GM18907 (cell line): ENCODE measurements around the gene FAM72C.
"Not testable (repeated sequence)": the region's sequence is repeated elsewhere in the genome, so short reads cannot be mapped to it uniquely, and the experiment has no call there.

Experiments used
- ATAC-seq: cut with Tn5 transposase; IDR thresholded peaks from one replicate; pipeline ENCODE4 v1.9.1; 2021; ENCODE audit warnings: mild to moderate bottlenecking, moderate library complexity; ENCODE audit not compliant: unreplicated experiment

The FAM72C gene

DNA sequence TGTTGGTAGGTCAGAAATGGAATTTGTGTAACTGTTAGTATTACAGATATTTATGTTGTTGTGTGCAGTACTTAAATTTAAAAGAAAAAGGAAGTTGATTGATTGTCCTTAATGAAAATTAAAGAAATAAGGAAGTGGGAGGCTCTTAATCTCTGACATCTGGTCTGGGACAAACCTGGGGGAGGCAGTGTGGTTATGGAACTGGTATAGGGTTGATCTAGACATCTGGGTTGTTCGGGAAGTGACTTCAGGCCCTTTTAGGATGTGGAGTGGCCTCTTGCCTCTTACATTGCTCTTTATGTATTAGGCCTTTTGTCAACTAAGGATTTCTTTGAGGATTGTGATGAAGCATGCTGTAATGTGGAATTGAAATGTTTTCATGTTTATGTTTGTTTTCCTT is 16.1 kb upstream of the FAM72C start:
- not testable (repeated sequence) for ATAC-seq

- not testable (repeated sequence) for ATAC-seq
These were observed 13.1 kb upstream of the FAM72C start for GRCh38 chr1:143984721-143985473.

DNA sequence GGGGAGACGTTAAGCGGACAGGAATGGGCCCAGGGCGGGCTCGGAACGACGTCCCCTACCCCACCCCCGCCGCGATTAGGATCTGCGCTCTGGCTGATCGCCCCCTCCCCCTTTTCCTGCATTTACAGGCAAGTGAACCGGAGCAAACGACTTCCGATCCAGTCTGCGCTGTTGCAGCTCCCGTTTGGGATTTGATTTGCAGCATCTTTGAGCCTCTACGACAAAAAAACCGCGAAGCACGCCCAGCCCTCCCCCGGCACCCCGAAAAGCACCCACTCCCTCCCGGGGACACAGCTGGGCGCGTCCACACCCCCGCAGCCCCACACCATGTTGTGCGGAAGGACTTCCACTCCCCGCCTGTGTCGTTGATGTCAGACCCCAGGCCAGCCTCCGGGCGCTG is 2.6 kb upstream of the FAM72C start:
- not testable (repeated sequence) for ATAC-seq

DNA sequence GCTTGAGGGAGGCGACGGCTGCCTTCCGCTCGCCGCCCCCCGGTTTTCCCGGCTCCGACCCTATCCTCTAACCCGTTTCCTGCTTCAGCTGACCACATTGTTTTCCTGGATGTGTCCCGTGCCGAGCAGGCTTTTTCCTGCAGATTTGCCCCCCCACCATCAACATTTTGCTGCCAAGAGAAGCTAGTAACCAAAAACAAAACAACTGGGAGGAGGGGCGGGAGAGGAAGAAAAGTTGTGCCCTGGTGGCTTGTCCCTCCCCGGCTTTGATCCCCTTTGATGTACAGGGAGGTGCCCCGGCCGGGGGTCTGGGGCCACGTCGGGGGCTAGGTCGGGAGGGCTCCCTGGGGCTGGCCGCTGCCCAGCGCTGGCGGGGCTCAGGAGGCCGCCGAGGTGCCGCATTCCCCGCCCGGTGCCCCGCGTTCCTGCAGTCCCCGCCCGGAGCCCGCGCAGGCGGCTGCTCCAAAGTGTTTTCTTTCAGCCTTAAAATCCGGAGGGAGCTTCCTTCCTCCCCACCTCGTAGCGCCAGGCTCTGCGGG is 2.2 kb upstream of the FAM72C start:
- not testable (repeated sequence) for ATAC-seq

GRCh38 chr1:143972753-143973326 is 1.1 kb upstream of the FAM72C start:
- ATAC-seq: peak; percentile 21

DNA sequence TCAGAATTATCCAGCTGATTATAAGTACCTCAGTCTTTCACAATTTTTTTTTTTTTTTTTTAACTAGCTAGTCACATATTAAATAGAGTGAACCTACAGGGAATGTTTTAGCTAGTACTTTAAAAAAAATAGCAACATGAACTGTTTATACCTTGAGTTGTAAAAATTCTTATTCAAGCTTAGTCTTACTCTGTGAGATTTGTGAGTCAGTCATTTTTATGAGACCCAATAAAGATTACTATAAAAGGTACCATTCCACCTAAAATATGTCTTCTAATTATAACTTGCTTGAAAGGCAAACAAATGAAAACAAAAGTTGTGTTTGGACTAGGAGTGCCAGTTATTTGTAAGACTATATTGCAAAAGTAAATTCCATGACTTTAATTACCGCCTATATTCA is 5.9 kb downstream of the FAM72C start:
- ATAC-seq: not testable (repeated sequence)

DNA sequence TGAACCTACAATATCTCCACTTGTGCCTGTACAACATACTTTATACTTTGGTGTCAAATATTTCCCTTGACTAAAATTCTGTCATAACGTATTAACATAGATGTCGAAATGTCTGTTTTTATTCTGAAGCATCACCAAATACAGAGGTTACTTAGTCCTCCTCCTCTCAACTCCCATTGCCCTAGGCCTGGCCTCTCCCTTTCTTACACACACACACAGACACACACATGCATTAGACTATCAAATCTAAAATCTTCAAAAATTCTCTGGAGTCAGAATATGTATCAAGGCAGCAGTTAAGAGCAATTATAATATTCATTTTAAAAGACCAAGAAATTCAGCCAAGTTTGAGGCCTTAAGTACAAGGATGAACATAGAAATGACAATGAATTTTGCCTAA is 7.5 kb downstream of the FAM72C start:
- ATAC-seq: not testable (repeated sequence)

DNA sequence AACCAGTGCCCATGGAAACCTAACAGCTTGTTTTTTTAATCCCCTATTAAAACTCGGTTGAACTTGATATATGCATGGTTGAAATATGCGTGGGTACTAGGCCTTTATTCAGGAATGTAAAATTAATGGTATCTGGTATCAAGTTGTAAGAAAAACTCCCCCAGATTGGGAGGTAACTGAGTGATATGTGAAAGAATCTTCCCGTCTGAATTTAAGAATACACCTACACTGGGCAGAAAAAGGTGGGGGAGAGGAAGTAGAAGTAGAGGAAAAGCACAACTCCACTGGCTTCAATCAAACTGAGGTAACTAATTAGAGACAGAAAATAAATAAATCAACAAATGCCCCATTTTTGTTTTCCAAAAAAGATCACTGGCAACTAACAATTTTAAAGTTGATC is 15.9 kb downstream of the FAM72C start:
- ATAC-seq: not testable (repeated sequence)

- not testable (repeated sequence) for ATAC-seq
These were observed 18.9 kb downstream of the FAM72C start for GRCh38 chr1:143952913-143953312.

GRCh38 chr1:143951485-143952391 is 20.0 kb downstream of the FAM72C start:
- ATAC-seq: not testable (repeated sequence)

DNA sequence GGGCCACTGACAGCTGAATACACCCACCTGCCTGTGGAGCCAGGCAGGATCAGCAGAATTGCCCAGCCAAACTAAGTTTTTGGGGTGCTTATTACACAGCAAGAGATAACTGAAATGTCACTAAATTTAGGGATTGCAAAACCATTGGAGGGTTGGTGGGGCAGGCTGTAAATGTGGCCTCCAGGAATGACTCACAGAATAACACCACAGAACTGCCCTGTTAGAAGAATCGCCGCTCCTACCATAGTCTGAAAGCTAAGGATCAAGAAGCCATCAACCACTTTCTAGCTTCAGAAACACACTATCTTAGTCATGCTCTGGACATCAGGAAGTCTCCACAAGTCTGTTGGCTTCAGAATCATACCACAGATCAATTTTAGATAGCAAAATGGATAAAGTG is 24.0 kb downstream of the FAM72C start:
- ATAC-seq: not testable (repeated sequence)

- not testable (repeated sequence) for ATAC-seq
These were observed 26.5 kb downstream of the FAM72C start for GRCh38 chr1:143945253-143945652.

GRCh38 chr1:143944576-143945240 is 27.1 kb downstream of the FAM72C start:
- not testable (repeated sequence) for ATAC-seq

DNA sequence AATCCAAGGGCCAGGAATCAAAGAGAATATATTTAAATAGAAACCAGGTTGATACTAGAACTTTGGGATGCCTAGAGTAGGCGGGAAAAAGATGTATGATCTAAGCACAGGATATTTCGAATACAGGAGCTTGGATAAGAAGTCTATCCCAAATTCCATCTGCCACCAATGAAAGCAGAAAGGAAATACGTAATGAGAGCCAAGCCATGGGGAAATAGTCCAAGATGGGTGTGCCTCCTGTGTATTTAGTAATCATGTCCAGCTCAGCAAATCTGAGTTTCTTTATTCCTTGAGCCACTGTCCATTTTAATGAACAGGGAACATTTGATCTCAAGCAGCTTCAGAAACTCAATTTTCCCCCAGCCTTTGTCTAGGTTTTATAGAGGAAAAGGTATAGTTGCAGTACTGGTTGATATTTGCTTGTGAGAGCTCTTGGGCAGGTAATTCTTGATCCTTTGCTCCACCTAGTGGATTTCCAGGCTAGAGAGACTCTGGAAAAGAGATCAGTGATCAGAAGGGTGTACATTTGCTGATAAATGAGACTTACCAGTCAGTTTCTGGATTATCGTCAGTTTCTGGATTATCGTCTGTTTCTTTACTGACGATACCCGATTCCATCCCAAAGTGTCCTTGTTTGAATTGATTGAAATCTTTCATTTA is 28.3 kb downstream of the FAM72C start:
- ATAC-seq: not testable (repeated sequence)

GRCh38 chr1:143942238-143942860 is 29.4 kb downstream of the FAM72C start:
- not testable (repeated sequence) for ATAC-seq

- not testable (repeated sequence) for ATAC-seq
These were observed 32.1 kb downstream of the FAM72C start for GRCh38 chr1:143939666-143940065.

DNA sequence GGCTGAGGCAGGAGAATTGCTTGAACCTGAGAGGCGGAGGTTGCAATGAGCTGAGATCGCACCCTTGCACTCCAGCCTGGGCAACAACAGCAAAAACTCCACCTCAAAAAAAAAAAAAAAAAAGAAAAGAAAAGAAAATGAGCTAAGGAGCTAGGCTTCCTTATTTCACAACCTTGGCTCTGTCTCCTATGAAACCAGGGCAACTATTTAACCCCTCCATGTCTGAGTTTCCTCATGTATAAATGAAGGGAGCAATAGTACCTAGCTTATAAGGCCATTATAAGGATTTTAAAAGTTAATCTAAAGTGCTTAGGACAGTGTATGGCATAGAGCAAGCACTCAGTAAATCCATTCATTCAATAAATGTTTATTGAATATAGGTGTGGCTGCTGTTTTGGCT is 32.9 kb downstream of the FAM72C start:
- ATAC-seq: not testable (repeated sequence)

- ATAC-seq: not testable (repeated sequence)
These were observed 35.2 kb downstream of the FAM72C start for GRCh38 chr1:143936457-143937115.

DNA sequence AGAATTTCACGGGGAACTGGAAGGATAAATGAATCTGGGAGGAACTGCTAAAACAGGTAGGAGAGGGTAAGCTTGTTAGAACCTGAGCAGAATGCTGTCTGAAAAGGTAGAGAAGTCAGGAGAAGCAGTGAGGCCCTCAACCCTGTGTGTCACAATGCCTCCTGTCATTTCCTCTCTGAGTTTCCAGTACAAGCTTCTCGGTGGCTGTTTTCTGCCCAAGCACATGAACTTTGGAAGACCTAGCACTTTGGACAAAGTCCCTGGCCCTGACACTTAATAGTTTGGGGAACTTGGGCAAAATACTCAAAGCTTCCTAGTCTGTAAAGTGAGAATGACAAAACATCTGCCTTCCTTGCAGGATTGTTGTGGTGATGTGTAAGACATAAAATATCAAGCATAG is 52.7 kb downstream of the FAM72C start:
- not testable (repeated sequence) for ATAC-seq
